Naive B cell (primary cell): ENCODE results near the gene ZNF649. TPM values are rescaled to one million over a fixed set of nuclear protein-coding genes. Genes with fewer than 3 reads are reported as not detected.

ENCODE experiments used
- ATAC-seq, 2 donors: fragments of 150-1000 bp; cut with Tn5 transposase; 2 replicates each; pipeline ENCODE4 v1.10.0; 2021; ENCODE audit warnings: low read depth in 2 of 2, mild to moderate bottlenecking in 2 of 2, moderate library complexity in 2 of 2
- DNase-seq: peaks from one replicate; pipeline ENCODE4 v3.0.0; 2022
- H3K27ac Mint-ChIP-seq, 6 donors: one replicate each; pipeline ENCODE4 v1.8.0; 2020 to 2022; ENCODE audit warnings: mild to moderate bottlenecking in 6 of 6, mixed read lengths in 6 of 6, moderate library complexity in 5 of 6, inconsistent platforms in 2 of 6
- H3K27me3 Mint-ChIP-seq, 3 donors: one replicate each; pipeline ENCODE4 v1.8.0; 2021 to 2022; ENCODE audit warnings: mixed read lengths in 3 of 3, mild to moderate bottlenecking in 1 of 3
- H3K36me3 Mint-ChIP-seq, 2 donors: one replicate each; pipeline ENCODE4 v1.8.0; 2020 to 2022; ENCODE audit warnings: mixed read lengths in 2 of 2, inconsistent platforms in 1 of 2, mild to moderate bottlenecking in 1 of 2
- H3K4me1 Mint-ChIP-seq, 3 donors: one replicate each; pipeline ENCODE4 v1.8.0; 2020 to 2022; ENCODE audit warnings: mixed read lengths in 3 of 3, inconsistent platforms in 1 of 3, mild to moderate bottlenecking in 1 of 3, moderate library complexity in 1 of 3
- H3K4me3 Mint-ChIP-seq, 8 donors: one replicate each; pipeline ENCODE4 v1.8.0; 2020 to 2022; ENCODE audit warnings: mild to moderate bottlenecking in 8 of 8, mixed read lengths in 8 of 8, moderate library complexity in 8 of 8, inconsistent platforms in 2 of 8
- H3K9me3 Mint-ChIP-seq, 7 donors: one replicate each; pipeline ENCODE4 v1.8.0; 2020 to 2022; ENCODE audit warnings: mixed read lengths in 7 of 7, mild to moderate bottlenecking in 5 of 7, inconsistent platforms in 2 of 7, moderate library complexity in 1 of 7
- polyA plus RNA-seq, 6 donors: library from polyadenylated mRNA; unstranded; fragments of 300-500 nt; fragmentation: Illumina TruSeq; gene quantifications; one replicate each; pipeline ENCODE4 v1.2.3, GENCODE V29; 2021; ENCODE audit warnings: low read depth in 6 of 6

The ZNF649 gene
- polyA plus RNA-seq, 6 donors from 2014 or later: 8.3 to 17.7 (median 13.0) TPM

- no peak for DNase-seq
- Mint-ChIP-seq H3K4me1 (peaks cover 0 to 5% (median 0%) of the 10 kb centered on the region in 3 donors), H3K27me3 (no peaks in the 10 kb centered on the region), H3K36me3 (peaks cover 84 to 87% of the 10 kb centered on the region in 2 donors), H3K9me3 (peaks cover 30 to 100% (median 94%) of the 10 kb centered on the region in 7 donors), H3K27ac (no peak overlapping the region), H3K4me3 (no peak overlapping the region)
- no peak for ATAC-seq
Measured at GRCh38 chr19:51873097-51873496, 31.7 kb downstream of the ZNF649 start.

GRCh38 chr19:51861870-51862622, 42.8 kb downstream of the ZNF649 start:
- ATAC-seq: no peak
- no peak for DNase-seq
- Mint-ChIP-seq H3K4me3 (no peak overlapping the region), H3K4me1 (no peaks in the 10 kb centered on the region), H3K9me3 (peaks cover 22 to 97% (median 89%) of the 10 kb centered on the region in 7 donors), H3K27ac (no peak overlapping the region), H3K27me3 (no peaks in the 10 kb centered on the region), H3K36me3 (peaks cover 32 to 62% of the 10 kb centered on the region in 2 donors)

Other genes starting within 250 kb of the ZNF649 start
- 1 to 10 TPM in 5 of 6 donors, under 1 TPM in 1; 0.85 to 6.8 (median 3.6) TPM for gene SPACA6, start 211.7 kb downstream of the ZNF649 start, polyA plus RNA-seq
- under 1 TPM in 1 of 6 donors, not detected in 5; 0.29 TPM for gene HAS1, start 181.0 kb downstream of the ZNF649 start, polyA plus RNA-seq
- gene FPR1, start 153.1 kb downstream of the ZNF649 start, polyA plus RNA-seq: 1 to 10 TPM in 4 of 6 donors, under 1 TPM in 2; 0.18 to 6.3 (median 1.2) TPM
- gene FPR2, start 143.8 kb downstream of the ZNF649 start, polyA plus RNA-seq: under 1 TPM in 1 of 6 donors, not detected in 5; 0.71 TPM
- not detected for gene FPR3, start 109.9 kb downstream of the ZNF649 start, polyA plus RNA-seq
- 10 to 100 TPM in 1 of 6 donors, 1 to 10 TPM in 5; 3.8 to 11.0 (median 5.6) TPM for gene ZNF577, start 17.1 kb downstream of the ZNF649 start, polyA plus RNA-seq
- 1 to 10 TPM; 2.1 to 8.4 (median 6.1) TPM for gene ZNF613, start 22.5 kb upstream of the ZNF649 start, polyA plus RNA-seq
- 10 to 100 TPM; 24.0 to 42.2 (median 33.3) TPM for gene ZNF350, start 81.8 kb upstream of the ZNF649 start, polyA plus RNA-seq
- gene ZNF615, start 103.2 kb upstream of the ZNF649 start, polyA plus RNA-seq: 10 to 100 TPM in 2 of 6 donors, 1 to 10 TPM in 4; 6.9 to 14.9 (median 8.4) TPM
- 10 to 100 TPM in 3 of 6 donors, 1 to 10 TPM in 3; 7.1 to 17.2 (median 9.5) TPM for gene ZNF614, start 123.4 kb upstream of the ZNF649 start, polyA plus RNA-seq
- 1 to 10 TPM; 1.1 to 9.3 (median 5.9) TPM for gene ZNF432, start 143.8 kb upstream of the ZNF649 start, polyA plus RNA-seq
- 1 to 10 TPM; 2.9 to 8.2 (median 4.2) TPM for gene ZNF841, start 190.7 kb upstream of the ZNF649 start, polyA plus RNA-seq
- 1 to 10 TPM; 2.2 to 7.1 (median 4.9) TPM for gene ZNF616, start 234.9 kb upstream of the ZNF649 start, polyA plus RNA-seq